MM.1S (cell line): Measurements from ENCODE around the gene ZBTB5.

ENCODE experiments used
- DNase-seq: peaks from one replicate; pipeline ENCODE4 v3.0.0-alpha.2; 2015
- H2AFZ ChIP-seq: fragments of 300-600 bp; sonication (generic); 2 replicates; pipeline ENCODE4 v1.6.0; 2016; ENCODE audit warnings: antibody characterized with exemption, low read length
- H3F3A ChIP-seq: fragments of 300-600 bp; sonication (generic); 2 replicates; pipeline ENCODE4 v1.6.1; 2016; ENCODE audit warnings: mild to moderate bottlenecking, antibody characterized with exemption, low read length, moderate library complexity, mixed read lengths; ENCODE audit not compliant: insufficient read depth
- H3K27ac ChIP-seq: fragments of 300-600 bp; sonication (generic); 2 replicates; pipeline ENCODE4 v1.5.1; 2016; ENCODE audit warnings: mild to moderate bottlenecking, low read length
- H3K27me3 ChIP-seq: fragments of 300-600 bp; sonication (generic); replicated peaks from 2 replicates; pipeline ENCODE4 v1.6.0; 2016; ENCODE audit warnings: low read length; ENCODE audit not compliant: insufficient read depth
- H3K36me3 ChIP-seq: fragments of 300-600 bp; sonication (generic); replicated peaks from 2 replicates; pipeline ENCODE4 v1.6.1; 2016; ENCODE audit warnings: mild to moderate bottlenecking, low read length, mixed read lengths; ENCODE audit not compliant: insufficient read depth
- H3K4me1 ChIP-seq: fragments of 300-600 bp; sonication (generic); 2 replicates; pipeline ENCODE4 v1.6.1; 2016; ENCODE audit warnings: low read length, mixed read lengths
- H3K4me2 ChIP-seq: fragments of 300-600 bp; sonication (generic); 2 replicates; pipeline ENCODE4 v1.6.0; 2016; ENCODE audit warnings: low read depth, low read length
- H3K4me3 ChIP-seq: fragments of 300-600 bp; sonication (generic); 2 replicates; pipeline ENCODE4 v1.5.1; 2016; ENCODE audit warnings: low read length, mixed read lengths
- H3K79me2 ChIP-seq: fragments of 300-600 bp; sonication (generic); 2 replicates; pipeline ENCODE4 v1.6.1; 2016; ENCODE audit warnings: mixed run types, low read length, mixed read lengths
- H3K9ac ChIP-seq: fragments of 300-600 bp; sonication (generic); 2 replicates; pipeline ENCODE4 v1.6.1; 2016; ENCODE audit warnings: low read length, mixed read lengths
- H3K9me2 ChIP-seq: fragments of 300-600 bp; sonication (generic); replicated peaks from 2 replicates; pipeline ENCODE4 v1.6.1; 2016; ENCODE audit warnings: mild to moderate bottlenecking, low read length, mixed read lengths; ENCODE audit not compliant: insufficient read depth
- H3K9me3 ChIP-seq: fragments of 300-600 bp; sonication (generic); replicated peaks from 2 replicates; pipeline ENCODE4 v1.6.1; 2016; ENCODE audit warnings: mild to moderate bottlenecking, low read length, mixed read lengths; ENCODE audit not compliant: insufficient read depth
- H4K20me1 ChIP-seq: fragments of 300-600 bp; sonication (generic); 2 replicates; pipeline ENCODE4 v1.6.1; 2016; ENCODE audit warnings: mild to moderate bottlenecking, low read length, moderate library complexity, mixed read lengths; ENCODE audit not compliant: insufficient read depth
- CTCF ChIP-seq: fragments of 300-600 bp; sonication (generic); IDR thresholded peaks from 2 replicates; pipeline ENCODE4 v1.5.1; 2016; ENCODE audit warnings: antibody characterized with exemption, low read length, mixed read lengths
- EZH2 ChIP-seq: fragments of 300-600 bp; sonication (generic); optimal IDR thresholded peaks from 2 replicates; pipeline ENCODE3; 2017; ENCODE audit warnings: low read depth, mild to moderate bottlenecking, antibody characterized with exemption, low read length, mixed read lengths
- EZH2phosphoT487 ChIP-seq: fragments of 300-600 bp; sonication (generic); IDR thresholded peaks from 2 replicates; pipeline ENCODE4 v1.6.1; 2018; ENCODE audit warnings: antibody characterized with exemption, low read length

The ZBTB5 gene

GRCh38 chr9:37437010-37437409, 28.2 kb downstream of the ZBTB5 start:
- H3K9me2 ChIP-seq = no peaks in the 10 kb centered on the region
- no peaks in the 10 kb centered on the region for H3K27me3 ChIP-seq
- H3K4me1 ChIP-seq = peaks cover 16% of the 10 kb centered on the region
- no peak overlapping the region for H3K9ac ChIP-seq
- no peak for DNase-seq
- no peak overlapping the region for H2AFZ ChIP-seq
- TF ChIP-seq CTCF = no peak
- TF ChIP-seq EZH2 = no peak
- no peak for TF ChIP-seq EZH2phosphoT487
- H3K36me3 ChIP-seq = peaks cover 5% of the 10 kb centered on the region; the same call in 1 of the 2 replicates
- H3K79me2 ChIP-seq = peaks cover 25% of the 10 kb centered on the region
- no peak overlapping the region for H3K4me2 ChIP-seq
- H3K9me3 ChIP-seq = no peaks in the 10 kb centered on the region
- 0 out of 2 replicates have a peak, but pooled peaks cover 8% of the 10 kb centered on the region for H3F3A ChIP-seq
- no peaks in the 10 kb centered on the region; the same call in 1 of the 2 replicates for H4K20me1 ChIP-seq
- no peak overlapping the region for H3K27ac ChIP-seq
- H3K4me3 ChIP-seq = no peak overlapping the region

GRCh38 chr9:37436540-37436939, 28.7 kb downstream of the ZBTB5 start:
- Histone ChIP-seq H3K9me2 (no peaks in the 10 kb centered on the region), H2AFZ (no peak overlapping the region), H3K9me3 (no peaks in the 10 kb centered on the region), H3K36me3 (peaks cover 5% of the 10 kb centered on the region; the same call in 1 of the 2 replicates), H3K9ac (no peak overlapping the region), H3K4me3 (no peak overlapping the region), H3F3A (0 out of 2 replicates have a peak, but pooled peaks cover 8% of the 10 kb centered on the region), H4K20me1 (no peaks in the 10 kb centered on the region; the same call in 1 of the 2 replicates), H3K4me1 (peaks cover 11% of the 10 kb centered on the region), H3K27ac (no peak overlapping the region), H3K27me3 (no peaks in the 10 kb centered on the region), H3K79me2 (peaks cover 25% of the 10 kb centered on the region), H3K4me2 (no peak overlapping the region)
- no peak for DNase-seq
- no peak for TF ChIP-seq EZH2phosphoT487
- TF ChIP-seq CTCF = no peak
- no peak for TF ChIP-seq EZH2

DNA sequence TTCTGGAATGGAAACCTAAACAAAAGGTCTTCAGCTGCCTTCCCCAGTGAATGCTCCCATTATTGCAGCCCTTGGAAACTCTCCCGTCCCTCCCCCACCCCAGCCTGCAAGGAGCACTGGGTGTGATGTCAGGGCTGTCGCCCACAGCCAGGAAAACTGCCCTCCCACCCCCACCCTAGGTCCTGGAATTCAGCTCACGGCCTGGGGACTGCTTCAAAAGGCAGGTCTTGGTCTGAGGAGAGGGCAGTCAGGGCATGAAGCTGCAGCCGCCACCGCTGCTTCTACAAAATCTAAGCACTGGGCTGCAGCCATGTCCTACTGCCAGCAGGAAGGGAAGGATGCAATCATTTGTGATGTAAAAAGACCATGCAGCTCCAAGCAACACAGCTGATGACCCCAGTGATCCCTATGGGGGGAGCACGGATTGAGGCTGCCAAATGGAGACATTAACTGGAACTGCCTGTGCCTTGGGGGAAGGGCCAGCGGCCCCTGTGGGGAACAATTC, 31.3 kb downstream of the ZBTB5 start:
- H4K20me1 ChIP-seq = no peaks in the 10 kb centered on the region; the same call in 1 of the 2 replicates
- no peaks in the 10 kb centered on the region for H3K27me3 ChIP-seq
- peaks cover 10% of the 10 kb centered on the region for H3K79me2 ChIP-seq
- peaks cover 3% of the 10 kb centered on the region; the same call in 1 of the 2 replicates for H3K36me3 ChIP-seq
- H3K9me3 ChIP-seq = no peaks in the 10 kb centered on the region
- no peak overlapping the region for H3K27ac ChIP-seq
- TF ChIP-seq CTCF (no peak), EZH2phosphoT487 (no peak), EZH2 (no peak)
- H3F3A ChIP-seq = no peaks in the 10 kb centered on the region
- no peak overlapping the region for H3K4me2 ChIP-seq
- H3K4me1 ChIP-seq = no peaks in the 10 kb centered on the region
- DNase-seq = no peak
- no peak overlapping the region for H3K4me3 ChIP-seq
- H2AFZ ChIP-seq = no peak overlapping the region
- no peaks in the 10 kb centered on the region for H3K9me2 ChIP-seq
- no peak overlapping the region for H3K9ac ChIP-seq
